Parathyroid adenoma (tissue), 2 donors: ENCODE measurements around the gene GSDME.

Experiments
- H2AFZ ChIP-seq: fragments of 300-600 bp; sonication (generic); one replicate; pipeline ENCODE4 v1.7.0; 2017; ENCODE audit warnings: antibody characterized with exemption, mild to moderate bottlenecking
- H3K27ac ChIP-seq: fragments of 300-600 bp; sonication (generic); one replicate; pipeline ENCODE4 v1.7.0; 2017
- H3K27me3 ChIP-seq: fragments of 300-600 bp; sonication (generic); one replicate; pipeline ENCODE4 v1.7.0; 2017; ENCODE audit warnings: low read length; ENCODE audit not compliant: control insufficient read depth, insufficient read depth
- H3K36me3 ChIP-seq: fragments of 300-600 bp; sonication (generic); one replicate; pipeline ENCODE4 v1.7.0; 2017; ENCODE audit warnings: low read length; ENCODE audit not compliant: control insufficient read depth, insufficient read depth
- H3K4me1 ChIP-seq: fragments of 300-600 bp; sonication (generic); one replicate; pipeline ENCODE4 v1.7.0; 2017; ENCODE audit warnings: control low read depth
- H3K4me2 ChIP-seq: fragments of 300-600 bp; sonication (generic); one replicate; pipeline ENCODE4 v1.7.0; 2017; ENCODE audit warnings: low read length
- H3K4me3 ChIP-seq: fragments of 300-600 bp; sonication (generic); one replicate; pipeline ENCODE4 v1.7.0; 2017; ENCODE audit warnings: low read depth, low read length
- H3K79me2 ChIP-seq: fragments of 300-600 bp; sonication (generic); one replicate; pipeline ENCODE4 v1.7.0; 2017; ENCODE audit warnings: control low read depth
- H3K9ac ChIP-seq: fragments of 300-600 bp; sonication (generic); one replicate; pipeline ENCODE4 v1.7.0; 2017; ENCODE audit warnings: mild to moderate bottlenecking
- H3K9me3 ChIP-seq: fragments of 300-600 bp; sonication (generic); one replicate; pipeline ENCODE4 v1.7.0; 2017; ENCODE audit warnings: low read length; ENCODE audit not compliant: control insufficient read depth
- CTCF ChIP-seq: fragments of 300-600 bp; sonication (generic); IDR thresholded peaks from one replicate; pipeline ENCODE4 v1.7.0; 2017; ENCODE audit warnings: antibody characterized with exemption, mild to moderate bottlenecking
- donor health status: primary hyperparathyroidism.

The GSDME gene

GRCh38 chr7:24709051-24709450 is 48.2 kb downstream of the GSDME start:
- H3K4me2 ChIP-seq, result no peak overlapping the region
- H3K79me2 ChIP-seq, result no peaks in the 10 kb centered on the region
- no peaks in the 10 kb centered on the region for H3K9me3 ChIP-seq
- H2AFZ ChIP-seq, result no peak overlapping the region
- TF ChIP-seq CTCF, result no peak
- no peaks in the 10 kb centered on the region for H3K4me1 ChIP-seq
- H3K36me3 ChIP-seq, result no peaks in the 10 kb centered on the region
- H3K27me3 ChIP-seq, result no peaks in the 10 kb centered on the region
- no peak overlapping the region for H3K27ac ChIP-seq
- H3K9ac ChIP-seq, result no peak overlapping the region
- no peak overlapping the region for H3K4me3 ChIP-seq

- Histone ChIP-seq H3K4me3 (no peak overlapping the region), H3K27me3 (no peaks in the 10 kb centered on the region), H3K9ac (no peak overlapping the region), H3K9me3 (no peaks in the 10 kb centered on the region), H3K27ac (no peak overlapping the region), H2AFZ (no peak overlapping the region), H3K4me1 (no peaks in the 10 kb centered on the region), H3K4me2 (no peak overlapping the region), H3K36me3 (no peaks in the 10 kb centered on the region), H3K79me2 (no peaks in the 10 kb centered on the region)
- TF ChIP-seq CTCF, result no peak
Observed at GRCh38 chr7:24707988-24708615, 49.2 kb downstream of the GSDME start.

GRCh38 chr7:24706211-24707170 is 50.8 kb downstream of the GSDME start:
- Histone ChIP-seq H3K9ac (no peak overlapping the region), H3K79me2 (no peaks in the 10 kb centered on the region), H3K9me3 (no peaks in the 10 kb centered on the region), H3K4me1 (peaks cover 10% of the 10 kb centered on the region), H2AFZ (no peak overlapping the region), H3K4me3 (no peak overlapping the region), H3K27ac (no peak overlapping the region), H3K4me2 (no peak overlapping the region), H3K36me3 (no peaks in the 10 kb centered on the region), H3K27me3 (no peaks in the 10 kb centered on the region)
- no peak for TF ChIP-seq CTCF

GRCh38 chr7:24705461-24705954 is 51.8 kb downstream of the GSDME start:
- no peak overlapping the region for H3K4me3 ChIP-seq
- TF ChIP-seq CTCF, result no peak
- no peaks in the 10 kb centered on the region for H3K9me3 ChIP-seq
- H3K4me1 ChIP-seq, result peaks cover 20% of the 10 kb centered on the region
- no peaks in the 10 kb centered on the region for H3K27me3 ChIP-seq
- H2AFZ ChIP-seq, result no peak overlapping the region
- H3K36me3 ChIP-seq, result no peaks in the 10 kb centered on the region
- no peak overlapping the region for H3K27ac ChIP-seq
- no peak overlapping the region for H3K4me2 ChIP-seq
- no peaks in the 10 kb centered on the region for H3K79me2 ChIP-seq
- H3K9ac ChIP-seq, result no peak overlapping the region
